Hematopoietic multipotent progenitor cell (in vitro differentiated cells): Measurements from ENCODE around the gene CYP4F8. TPM values are rescaled to one million over a fixed set of nuclear protein-coding genes. Genes with fewer than 3 reads are reported as not detected.
"Not testable (repeated sequence)": the region's sequence is repeated elsewhere in the genome, so short reads cannot be mapped to it uniquely, and the experiment has no call there.

Source experiments
- DNase-seq, 3 donors: peaks; one replicate each; pipeline ENCODE4 v3.0.0-alpha.2; 2011 to 2015; ENCODE audit warnings: low read depth in 2 of 3, low spot score in 2 of 3
- total RNA-seq: library from RNA; depleted of rRNA; stranded (reverse); fragments of >200 nt; gene quantifications from one replicate; pipeline ENCODE4 v1.2.3, GENCODE V29; 2012

CYP4F8 gene
- total RNA-seq, 1 donor: under 0.01 TPM

- no peak for DNase-seq
These were observed 27.8 kb downstream of the CYP4F8 start for GRCh38 chr19:15642807-15643206.

- DNase-seq: no peak
These were observed 28.4 kb downstream of the CYP4F8 start for GRCh38 chr19:15643387-15643786.

GRCh38 chr19:15644066-15644741 is 29.2 kb downstream of the CYP4F8 start:
- no peak for DNase-seq

GRCh38 chr19:15644816-15645215 is 29.8 kb downstream of the CYP4F8 start:
- no peak for DNase-seq

GRCh38 chr19:15649526-15649925 is 34.5 kb downstream of the CYP4F8 start:
- no peak for DNase-seq

GRCh38 chr19:15650123-15650522 is 35.1 kb downstream of the CYP4F8 start:
- not testable (repeated sequence) for DNase-seq

GRCh38 chr19:15651791-15652190 is 36.8 kb downstream of the CYP4F8 start:
- DNase-seq: no peak

- no peak for DNase-seq
These were observed 37.7 kb downstream of the CYP4F8 start for GRCh38 chr19:15652559-15653278.

- DNase-seq: no peak
These were observed 41.4 kb downstream of the CYP4F8 start for GRCh38 chr19:15656467-15656866.

GRCh38 chr19:15663247-15663646 is 48.2 kb downstream of the CYP4F8 start:
- DNase-seq: no peak

GRCh38 chr19:15666186-15666585 is 51.2 kb downstream of the CYP4F8 start:
- no peak for DNase-seq

- DNase-seq: no peak
These were observed 51.9 kb downstream of the CYP4F8 start for GRCh38 chr19:15666883-15667282.

- DNase-seq: no peak
These were observed 54.4 kb downstream of the CYP4F8 start for GRCh38 chr19:15669440-15669839.

GRCh38 chr19:15669891-15670290 is 54.9 kb downstream of the CYP4F8 start:
- DNase-seq: no peak

- DNase-seq: no peak
These were observed 56.3 kb downstream of the CYP4F8 start for GRCh38 chr19:15671237-15671821.

GRCh38 chr19:15671891-15672579 is 57.0 kb downstream of the CYP4F8 start:
- no peak for DNase-seq

- no peak for DNase-seq
These were observed 57.7 kb downstream of the CYP4F8 start, which contains the start of gene CYP4F12 for GRCh38 chr19:15672580-15673175. CYP4F12 (plus strand) TSS chr19:15673087; CDS start chr19:15673530, 443 bp downstream.

GRCh38 chr19:15673176-15673654 is 58.2 kb downstream of the CYP4F8 start:
- DNase-seq: no peak

- DNase-seq: no peak
These were observed 60.5 kb downstream of the CYP4F8 start for GRCh38 chr19:15675560-15675959.

GRCh38 chr19:15679089-15679488 is 64.1 kb downstream of the CYP4F8 start:
- no peak for DNase-seq

GRCh38 chr19:15679865-15680264 is 64.8 kb downstream of the CYP4F8 start:
- not testable (repeated sequence) for DNase-seq
